HUES6 (cell line): ENCODE results near the gene PCYT2.

ENCODE experiments used
- H3K27ac ChIP-seq: 2 replicates; pipeline ENCODE4 v1.7.0; 2013; ENCODE audit warnings: low read depth, mild to moderate bottlenecking, low read length, inconsistent platforms
- H3K27me3 ChIP-seq: 2 replicates; pipeline ENCODE4 v1.6.1; 2013; ENCODE audit warnings: low read length; ENCODE audit not compliant: control insufficient read depth, insufficient read depth
- H3K36me3 ChIP-seq: 2 replicates; pipeline ENCODE4 v1.6.1; 2013; ENCODE audit warnings: low read length; ENCODE audit not compliant: control insufficient read depth, insufficient read depth
- H3K4me1 ChIP-seq: 2 replicates; pipeline ENCODE4 v1.6.1; 2013; ENCODE audit warnings: low read length; ENCODE audit not compliant: control insufficient read depth, insufficient read depth
- H3K4me3 ChIP-seq: 2 replicates; pipeline ENCODE4 v1.5.1; 2013; ENCODE audit warnings: low read depth, low read length
- H3K9ac ChIP-seq: one replicate; pipeline ENCODE4 v1.6.1; 2013; ENCODE audit warnings: mild to moderate bottlenecking, low read length
- H3K9me3 ChIP-seq: 2 replicates; pipeline ENCODE4 v1.6.1; 2013; ENCODE audit warnings: low read depth, low read length; ENCODE audit not compliant: control insufficient read depth, insufficient read depth

PCYT2 gene

GRCh38 chr17:81931189-81931556, 20.0 kb upstream of the PCYT2 start:
- Histone ChIP-seq H3K9me3 (no peaks in the 10 kb centered on the region), H3K4me3 (no peak overlapping the region), H3K27me3 (peaks cover 10% of the 10 kb centered on the region), H3K4me1 (peaks cover 12% of the 10 kb centered on the region), H3K36me3 (peaks cover 34% of the 10 kb centered on the region), H3K9ac (no peak overlapping the region), H3K27ac (no peak overlapping the region)

GRCh38 chr17:81930142-81931125, 19.2 kb upstream of the PCYT2 start:
- H3K27ac ChIP-seq, result no peak overlapping the region
- peaks cover 31% of the 10 kb centered on the region for H3K36me3 ChIP-seq
- H3K4me3 ChIP-seq, result no peak overlapping the region
- H3K9ac ChIP-seq, result no peak overlapping the region
- no peaks in the 10 kb centered on the region for H3K9me3 ChIP-seq
- peaks cover 10% of the 10 kb centered on the region for H3K27me3 ChIP-seq
- peaks cover 17% of the 10 kb centered on the region for H3K4me1 ChIP-seq

- Histone ChIP-seq H3K27ac (no peak overlapping the region), H3K4me3 (peak overlapping the region; percentile 81), H3K9ac (peak overlapping the region; percentile 75), H3K4me1 (peaks cover 26% of the 10 kb centered on the region), H3K27me3 (peaks cover 10% of the 10 kb centered on the region), H3K9me3 (no peaks in the 10 kb centered on the region), H3K36me3 (peaks cover 22% of the 10 kb centered on the region)
These were observed 18.3 kb upstream of the PCYT2 start for GRCh38 chr17:81929253-81930141.

GRCh38 chr17:81928544-81929252, 17.5 kb upstream of the PCYT2 start:
- Histone ChIP-seq H3K27me3 (peaks cover 10% of the 10 kb centered on the region), H3K36me3 (peaks cover 14% of the 10 kb centered on the region; the same call in 1 of the 2 replicates), H3K27ac (peak overlapping the region; percentile 81; the same call in 1 of the 2 replicates), H3K9me3 (no peaks in the 10 kb centered on the region), H3K9ac (peak overlapping the region; percentile 75), H3K4me1 (peaks cover 34% of the 10 kb centered on the region), H3K4me3 (peak overlapping the region; percentile 81)

GRCh38 chr17:81927653-81928543, 16.7 kb upstream of the PCYT2 start, which contains the start of gene MAFG:
Gene MAFG, minus strand, starts transcription at chr17:81927735. Its CDS starts 4,550 bp downstream, at chr17:81923185.
- peak within 1 kb of the TSS; percentile 75 for H3K9ac ChIP-seq
- H3K4me1 ChIP-seq, result peaks cover 41% of the 10 kb centered on the region
- peak within 1 kb of the TSS; percentile 81 for H3K4me3 ChIP-seq

GRCh38 chr17:81927152-81927652, 16.0 kb upstream of the PCYT2 start:
- H3K27ac ChIP-seq, result peak overlapping the region; percentile 88; the same call in 1 of the 2 replicates

More at GRCh38 chr17:81927653-81928543, 16.7 kb upstream of the PCYT2 start, which contains the start of gene MAFG:
- Histone ChIP-seq H3K36me3 (peaks cover 6% of the 10 kb centered on the region; the same call in 1 of the 2 replicates), H3K27ac (peak within 1 kb of the TSS; percentile 88), H3K27me3 (peaks cover 10% of the 10 kb centered on the region), H3K9me3 (no peaks in the 10 kb centered on the region)

GRCh38 chr17:81926451-81927151, 15.4 kb upstream of the PCYT2 start:
- H3K9ac ChIP-seq, result peak overlapping the region; percentile 75
- peaks cover 44% of the 10 kb centered on the region for H3K4me1 ChIP-seq
- H3K27ac ChIP-seq, result peak overlapping the region; percentile 88

More at GRCh38 chr17:81927152-81927652, 16.0 kb upstream of the PCYT2 start:
- peaks cover 44% of the 10 kb centered on the region for H3K4me1 ChIP-seq
- peak overlapping the region; percentile 75 for H3K9ac ChIP-seq
- H3K27me3 ChIP-seq, result peaks cover 10% of the 10 kb centered on the region
- H3K4me3 ChIP-seq, result peak overlapping the region; percentile 81
- peaks cover 6% of the 10 kb centered on the region for H3K36me3 ChIP-seq
- no peaks in the 10 kb centered on the region for H3K9me3 ChIP-seq

GRCh38 chr17:81925860-81926450, 14.8 kb upstream of the PCYT2 start:
- peaks cover 10% of the 10 kb centered on the region for H3K27me3 ChIP-seq
- H3K4me3 ChIP-seq, result peak overlapping the region; percentile 68
- H3K9me3 ChIP-seq, result no peaks in the 10 kb centered on the region
- peaks cover 15% of the 10 kb centered on the region for H3K36me3 ChIP-seq
- peak overlapping the region; percentile 75 for H3K9ac ChIP-seq
- peaks cover 44% of the 10 kb centered on the region for H3K4me1 ChIP-seq
- H3K27ac ChIP-seq, result peak overlapping the region; percentile 88

More at GRCh38 chr17:81926451-81927151, 15.4 kb upstream of the PCYT2 start:
- Histone ChIP-seq H3K36me3 (peaks cover 11% of the 10 kb centered on the region), H3K27me3 (peaks cover 10% of the 10 kb centered on the region), H3K9me3 (no peaks in the 10 kb centered on the region), H3K4me3 (peak overlapping the region; percentile 68)
